T-helper 9 cell (primary cell): Measurements from ENCODE around the gene OSTN.

ENCODE experiments used
- DNase-seq: peaks from one replicate; pipeline ENCODE4 v3.0.0-alpha.2; 2020

The OSTN gene

GRCh38 chr3:191314109-191314728, 115.2 kb downstream of the OSTN start:
- no peak for DNase-seq
